ENCODE data around the gene KLHL21.

DNA sequence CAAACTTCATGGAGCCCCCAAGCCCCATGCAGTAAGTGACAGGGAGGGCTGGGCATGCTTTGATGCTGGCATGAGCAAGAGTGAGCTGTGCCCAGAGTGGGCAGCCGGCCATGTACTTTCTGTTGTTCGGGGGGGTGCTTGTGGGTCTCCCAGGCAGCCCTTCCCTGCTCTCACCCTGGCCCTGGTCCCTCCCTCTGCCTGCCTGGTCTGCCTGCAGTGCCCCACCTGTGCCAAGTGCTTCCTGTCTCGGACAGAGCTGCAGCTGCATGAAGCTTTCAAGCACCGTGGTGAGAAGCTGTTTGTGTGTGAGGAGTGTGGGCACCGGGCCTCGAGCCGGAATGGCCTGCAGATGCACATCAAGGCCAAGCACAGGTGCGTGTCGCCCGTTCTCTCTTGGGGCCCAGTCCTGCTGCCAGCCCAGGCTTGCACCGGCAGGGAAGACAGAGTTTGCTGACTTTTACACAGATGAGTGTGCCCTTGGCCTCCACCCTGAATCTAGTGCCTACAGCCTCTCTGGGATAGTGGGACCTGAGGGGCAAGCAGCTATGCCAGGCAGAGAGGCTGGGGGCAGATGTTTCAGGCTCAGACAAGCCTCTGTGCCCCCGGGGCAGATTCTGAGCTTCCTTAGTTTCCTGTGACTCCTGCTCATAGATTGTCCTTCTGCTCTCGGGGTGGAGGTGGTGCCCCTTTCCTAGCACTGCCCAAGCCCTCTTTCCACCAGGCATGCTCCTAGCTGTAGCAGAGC lies 15.2 kb downstream of the KLHL21 start:
- TF ChIP-seq, protein P1, sequence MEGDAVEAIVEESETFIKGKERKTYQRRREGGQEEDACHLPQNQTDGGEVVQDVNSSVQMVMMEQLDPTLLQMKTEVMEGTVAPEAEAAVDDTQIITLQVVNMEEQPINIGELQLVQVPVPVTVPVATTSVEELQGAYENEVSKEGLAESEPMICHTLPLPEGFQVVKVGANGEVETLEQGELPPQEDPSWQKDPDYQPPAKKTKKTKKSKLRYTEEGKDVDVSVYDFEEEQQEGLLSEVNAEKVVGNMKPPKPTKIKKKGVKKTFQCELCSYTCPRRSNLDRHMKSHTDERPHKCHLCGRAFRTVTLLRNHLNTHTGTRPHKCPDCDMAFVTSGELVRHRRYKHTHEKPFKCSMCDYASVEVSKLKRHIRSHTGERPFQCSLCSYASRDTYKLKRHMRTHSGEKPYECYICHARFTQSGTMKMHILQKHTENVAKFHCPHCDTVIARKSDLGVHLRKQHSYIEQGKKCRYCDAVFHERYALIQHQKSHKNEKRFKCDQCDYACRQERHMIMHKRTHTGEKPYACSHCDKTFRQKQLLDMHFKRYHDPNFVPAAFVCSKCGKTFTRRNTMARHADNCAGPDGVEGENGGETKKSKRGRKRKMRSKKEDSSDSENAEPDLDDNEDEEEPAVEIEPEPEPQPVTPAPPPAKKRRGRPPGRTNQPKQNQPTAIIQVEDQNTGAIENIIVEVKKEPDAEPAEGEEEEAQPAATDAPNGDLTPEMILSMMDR (IDR thresholded peaks at IDR 0.05), result no peak
- no peak for TF ChIP-seq POLR2A (IDR thresholded peaks at IDR 0.05)

Measured in upper lobe of left lung (tissue), 4 donors.